Measurements from ENCODE around the gene SLC66A2. TPM values are rescaled to one million over a fixed set of nuclear protein-coding genes. Genes with fewer than 3 reads are reported as not detected.

The SLC66A2 gene
- total RNA-seq, 2 donors from 2014 or later: 74.9 to 88.0 TPM

DNA sequence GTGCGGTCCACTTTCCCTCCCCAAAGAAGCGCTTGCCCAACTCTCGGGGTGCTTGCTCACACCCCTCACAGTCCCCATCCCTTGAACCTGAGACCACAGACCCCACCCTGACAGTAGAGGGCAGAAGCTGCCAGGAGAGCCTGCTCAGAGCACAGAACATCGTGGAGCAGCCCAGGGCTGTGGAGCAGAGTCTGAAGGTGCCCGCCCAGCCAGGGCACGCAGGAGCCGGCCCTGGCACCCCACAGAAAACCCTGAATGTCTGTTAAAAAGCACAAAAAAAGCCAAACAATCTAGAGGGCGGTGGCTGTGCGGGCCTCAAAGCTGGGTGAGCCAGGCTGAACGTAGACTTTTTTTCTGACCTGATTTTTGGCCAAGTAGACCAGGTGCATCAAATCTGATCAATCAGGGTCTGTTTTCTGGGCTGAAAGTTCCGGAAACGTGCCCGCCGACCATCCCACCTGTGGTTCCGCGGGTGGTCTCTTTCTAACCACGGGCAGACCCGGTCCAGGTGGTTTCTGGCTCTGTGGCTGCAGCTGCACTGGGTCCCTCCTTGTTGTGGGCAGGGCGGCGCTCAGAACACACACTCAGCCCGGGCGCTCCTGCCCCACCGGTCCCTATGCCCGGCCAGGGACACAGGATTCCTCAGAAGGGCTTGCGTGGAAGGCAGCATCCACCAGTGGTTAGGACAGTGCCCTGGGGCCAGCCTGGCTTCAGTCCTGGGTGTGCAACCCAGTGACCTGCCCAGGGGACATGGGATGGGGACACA, 66.3 kb downstream of the SLC66A2 start:
- intact Hi-C loops (cut with DNase I): no loop called here
- Histone ChIP-seq H3K27me3 (no peaks in the 10 kb centered on the region), H3K27ac (no peak overlapping the region), H3K4me1 (no peaks in the 10 kb centered on the region), H3K4me3 (no peak overlapping the region), H3K36me3 (no peaks in the 10 kb centered on the region), H3K9ac (ENCODE audit: low read depth in 2 of 2, low read length in 2 of 2) (no peak overlapping the region), H3K9me3 (peaks cover 4% of the 10 kb centered on the region)
- TF ChIP-seq, protein P1, sequence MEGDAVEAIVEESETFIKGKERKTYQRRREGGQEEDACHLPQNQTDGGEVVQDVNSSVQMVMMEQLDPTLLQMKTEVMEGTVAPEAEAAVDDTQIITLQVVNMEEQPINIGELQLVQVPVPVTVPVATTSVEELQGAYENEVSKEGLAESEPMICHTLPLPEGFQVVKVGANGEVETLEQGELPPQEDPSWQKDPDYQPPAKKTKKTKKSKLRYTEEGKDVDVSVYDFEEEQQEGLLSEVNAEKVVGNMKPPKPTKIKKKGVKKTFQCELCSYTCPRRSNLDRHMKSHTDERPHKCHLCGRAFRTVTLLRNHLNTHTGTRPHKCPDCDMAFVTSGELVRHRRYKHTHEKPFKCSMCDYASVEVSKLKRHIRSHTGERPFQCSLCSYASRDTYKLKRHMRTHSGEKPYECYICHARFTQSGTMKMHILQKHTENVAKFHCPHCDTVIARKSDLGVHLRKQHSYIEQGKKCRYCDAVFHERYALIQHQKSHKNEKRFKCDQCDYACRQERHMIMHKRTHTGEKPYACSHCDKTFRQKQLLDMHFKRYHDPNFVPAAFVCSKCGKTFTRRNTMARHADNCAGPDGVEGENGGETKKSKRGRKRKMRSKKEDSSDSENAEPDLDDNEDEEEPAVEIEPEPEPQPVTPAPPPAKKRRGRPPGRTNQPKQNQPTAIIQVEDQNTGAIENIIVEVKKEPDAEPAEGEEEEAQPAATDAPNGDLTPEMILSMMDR (IDR thresholded peaks at IDR 0.05): no peak
- DNase-seq: no peak

DNA sequence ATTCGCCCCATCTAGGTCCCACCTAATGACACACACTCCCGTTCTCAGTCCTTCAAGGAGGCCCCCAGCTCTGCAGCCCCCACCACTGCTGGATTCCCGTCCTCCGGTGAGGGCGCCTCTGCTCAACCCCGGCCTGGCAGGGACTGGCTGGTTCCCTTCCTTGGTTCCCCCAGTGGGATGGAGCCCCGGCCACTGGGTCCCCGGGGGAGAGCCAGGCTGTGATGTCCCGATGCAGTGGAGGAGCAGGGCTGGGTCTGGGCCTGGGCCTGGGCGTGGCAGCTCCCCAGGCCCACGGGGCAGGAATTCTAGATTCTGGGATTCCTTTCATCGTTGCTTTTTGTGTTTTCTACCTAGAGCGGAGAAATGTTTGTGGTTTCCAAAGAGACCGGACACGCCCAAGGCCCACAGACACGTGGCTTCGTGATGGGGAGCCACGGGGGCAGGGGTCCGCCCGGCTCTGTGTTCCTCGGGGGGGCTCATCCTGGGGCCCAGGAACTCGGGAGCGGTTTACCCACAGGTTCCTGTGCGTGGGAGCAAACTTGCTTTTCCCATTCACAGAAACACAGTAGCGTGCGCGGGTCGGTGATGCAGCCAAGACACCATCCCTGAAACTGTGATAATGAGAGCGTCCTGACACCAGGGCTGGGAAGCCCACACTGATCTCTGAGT, 67.0 kb downstream of the SLC66A2 start:
- H3K4me1 ChIP-seq: no peaks in the 10 kb centered on the region
- H3K36me3 ChIP-seq: no peaks in the 10 kb centered on the region
- no peaks in the 10 kb centered on the region for H3K9me3 ChIP-seq
- no peak for DNase-seq
- H3K27ac ChIP-seq: no peak overlapping the region
- no peak overlapping the region for H3K9ac ChIP-seq (ENCODE audit: low read depth in 2 of 2, low read length in 2 of 2)
- intact Hi-C loops (cut with DNase I): no loop called here
- H3K4me3 ChIP-seq: no peak overlapping the region
- TF ChIP-seq, protein P1 (IDR thresholded peaks at IDR 0.05): no peak
- no peaks in the 10 kb centered on the region for H3K27me3 ChIP-seq

DNA sequence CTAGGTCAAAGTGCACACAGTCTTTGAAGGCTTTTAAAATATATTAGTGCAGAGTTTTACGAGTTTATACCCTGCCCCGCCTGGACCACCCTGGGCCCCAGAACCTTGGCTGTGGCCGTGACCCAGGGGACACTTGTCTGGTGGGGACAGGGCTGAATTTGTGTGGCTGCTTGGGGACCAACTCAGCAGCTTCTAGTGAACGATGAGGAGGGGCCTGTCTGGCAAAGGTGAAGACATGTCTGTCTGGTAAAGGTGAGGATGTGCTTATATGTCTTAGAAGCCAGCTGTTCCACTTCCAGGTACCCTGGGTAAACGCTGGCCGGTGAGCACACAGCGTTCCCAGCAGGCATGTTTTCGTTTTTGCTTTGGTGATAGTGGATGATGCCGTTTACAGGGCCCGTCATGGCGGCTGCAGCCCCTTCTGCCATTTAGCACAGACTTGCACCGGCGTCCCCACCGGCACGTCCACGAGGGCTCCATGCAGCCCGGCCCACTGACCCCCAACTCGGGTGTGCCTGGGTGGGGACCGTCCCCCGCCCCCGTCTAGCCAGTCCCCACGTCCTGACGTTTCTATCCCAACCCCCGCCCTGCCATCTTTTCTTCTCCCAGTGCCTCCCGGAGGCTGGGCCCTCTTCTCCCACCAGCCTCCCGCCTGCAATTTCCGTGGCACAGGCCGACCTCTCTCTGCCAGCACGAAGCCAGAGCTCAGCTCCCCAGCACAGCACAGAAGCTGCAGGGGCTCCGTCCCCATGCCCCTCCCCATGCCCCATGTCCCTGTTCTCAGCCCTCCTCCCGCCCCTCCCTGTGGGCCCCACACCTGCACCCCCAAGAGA, 67.8 kb downstream of the SLC66A2 start:
- H3K27me3 ChIP-seq: no peaks in the 10 kb centered on the region
- no peaks in the 10 kb centered on the region for H3K36me3 ChIP-seq
- TF ChIP-seq, protein P1 (IDR thresholded peaks at IDR 0.05): no peak
- H3K4me1 ChIP-seq: no peaks in the 10 kb centered on the region
- H3K4me3 ChIP-seq: no peak overlapping the region
- no peak for DNase-seq
- no peak overlapping the region for H3K27ac ChIP-seq
- intact Hi-C loops (cut with DNase I): no loop called here
- no peak overlapping the region for H3K9ac ChIP-seq (ENCODE audit: low read depth in 2 of 2, low read length in 2 of 2)
- no peaks in the 10 kb centered on the region for H3K9me3 ChIP-seq

DNA sequence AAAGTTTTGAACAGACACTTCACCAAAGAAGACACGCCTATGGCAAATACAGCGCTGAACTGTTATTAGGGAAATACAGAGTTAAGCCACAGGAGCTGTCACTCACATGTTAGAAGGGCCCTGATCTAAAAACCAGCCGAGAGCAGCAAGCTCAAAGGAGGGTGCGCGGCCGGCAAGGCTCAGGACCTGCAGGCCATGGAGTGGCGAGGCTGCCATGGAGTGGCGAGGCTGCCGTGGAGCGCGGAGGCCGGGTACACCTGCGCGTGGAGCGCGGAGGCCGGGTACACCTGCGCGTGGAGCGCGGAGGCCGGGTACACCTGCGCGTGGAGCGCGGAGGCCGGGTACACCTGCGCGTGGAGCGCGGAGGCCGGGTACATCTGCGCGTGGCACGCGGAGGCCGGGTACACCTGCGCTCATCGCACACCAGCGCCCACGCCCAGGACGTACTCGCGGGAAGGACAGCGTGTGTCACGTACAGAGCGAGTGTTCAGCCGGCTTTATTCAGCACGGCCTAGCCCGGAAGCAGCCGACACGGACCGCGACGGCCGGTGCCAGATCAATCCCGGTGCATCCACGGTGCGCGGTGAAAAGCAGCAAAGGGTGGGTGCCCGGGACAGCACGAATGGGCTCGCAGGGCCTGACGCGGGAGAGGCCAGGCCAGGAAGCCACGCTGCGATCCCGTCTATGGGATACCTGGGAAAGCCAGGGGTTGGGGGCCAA, 68.8 kb downstream of the SLC66A2 start:
- Histone ChIP-seq H3K27me3 (no peaks in the 10 kb centered on the region), H3K27ac (no peak overlapping the region), H3K9me3 (no peaks in the 10 kb centered on the region), H3K36me3 (no peaks in the 10 kb centered on the region), H3K4me1 (no peaks in the 10 kb centered on the region), H3K4me3 (no peak overlapping the region), H3K9ac (ENCODE audit: low read depth in 2 of 2, low read length in 2 of 2) (no peak overlapping the region)
- intact Hi-C loops (cut with DNase I): no loop called here
- DNase-seq: no peak
- TF ChIP-seq, protein P1 (IDR thresholded peaks at IDR 0.05): no peak

DNA sequence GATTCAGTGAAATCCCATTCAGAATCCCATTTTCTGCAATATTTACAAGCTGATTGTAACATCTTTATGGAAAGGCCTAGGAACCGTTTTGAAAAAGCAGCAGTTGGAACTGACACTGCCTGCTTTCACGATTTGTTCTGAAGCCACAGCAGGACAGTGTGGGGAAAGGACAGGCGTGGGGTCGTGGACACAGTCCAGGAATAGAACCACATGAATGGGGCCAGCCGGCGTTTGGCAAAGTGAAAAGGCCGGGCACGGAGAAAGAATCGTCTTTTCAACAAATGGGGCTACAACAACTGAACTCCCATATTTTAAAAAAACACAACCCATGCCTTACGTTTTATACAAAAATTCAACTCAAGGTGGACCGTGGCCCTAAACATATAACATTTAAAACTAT, 69.8 kb downstream of the SLC66A2 start:
- H3K9me3 ChIP-seq: no peaks in the 10 kb centered on the region
- H3K4me1 ChIP-seq: no peaks in the 10 kb centered on the region
- H3K36me3 ChIP-seq: no peaks in the 10 kb centered on the region
- H3K27ac ChIP-seq: no peak overlapping the region
- TF ChIP-seq, protein P1 (IDR thresholded peaks at IDR 0.05): no peak
- intact Hi-C loops (cut with DNase I): no loop called here
- H3K27me3 ChIP-seq: no peaks in the 10 kb centered on the region
- H3K9ac ChIP-seq (ENCODE audit: low read depth in 2 of 2, low read length in 2 of 2): no peak overlapping the region
- DNase-seq: no peak
- H3K4me3 ChIP-seq: no peak overlapping the region

Measured in colonic mucosa (tissue), 4 donors.